GM21390 (cell line): Measurements from ENCODE around the gene MAP4K1.

ENCODE experiments used
- ATAC-seq: cut with Tn5 transposase; IDR thresholded peaks from one replicate; pipeline ENCODE4 v1.9.1; 2021; ENCODE audit not compliant: unreplicated experiment

MAP4K1 gene

DNA sequence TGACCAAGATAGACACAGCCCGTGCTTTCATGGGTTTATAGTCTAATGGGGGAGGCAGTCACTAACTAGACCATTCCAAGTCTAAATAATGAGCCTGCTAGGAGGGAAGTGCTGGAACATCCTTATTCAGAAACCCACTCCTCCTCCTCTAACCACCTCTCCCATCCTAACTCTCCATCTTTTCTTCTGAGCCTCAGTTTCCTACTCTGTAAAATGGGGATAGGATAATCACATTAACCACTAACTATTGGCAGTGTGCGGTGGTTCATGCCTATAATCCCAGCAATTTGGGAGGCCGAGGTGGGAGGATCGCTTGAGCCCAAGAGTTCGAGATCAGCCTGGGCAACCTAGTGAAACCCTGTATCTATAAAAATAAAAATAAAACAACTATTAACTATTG is 68.7 kb downstream of the MAP4K1 start:
- no peak for ATAC-seq

DNA sequence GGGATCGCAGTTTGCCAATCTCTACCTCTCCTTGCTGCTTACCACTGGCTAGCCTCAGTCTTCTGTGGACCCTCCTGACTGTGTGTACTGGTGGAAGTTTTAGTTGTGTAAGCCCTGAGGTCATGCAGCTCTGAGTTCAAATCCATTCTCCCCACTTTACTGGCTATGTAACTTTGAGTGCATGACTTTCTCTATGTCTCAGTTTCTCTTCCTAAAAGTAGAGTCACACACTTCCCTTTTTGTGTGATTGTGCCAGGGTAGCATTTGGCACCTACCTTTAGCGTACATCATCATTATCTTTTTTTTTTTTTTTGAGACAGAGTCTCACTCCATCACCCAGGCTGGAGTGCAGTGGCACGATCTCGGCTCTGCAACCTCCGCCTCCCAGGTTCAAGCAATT is 70.3 kb downstream of the MAP4K1 start:
- no peak for ATAC-seq

DNA sequence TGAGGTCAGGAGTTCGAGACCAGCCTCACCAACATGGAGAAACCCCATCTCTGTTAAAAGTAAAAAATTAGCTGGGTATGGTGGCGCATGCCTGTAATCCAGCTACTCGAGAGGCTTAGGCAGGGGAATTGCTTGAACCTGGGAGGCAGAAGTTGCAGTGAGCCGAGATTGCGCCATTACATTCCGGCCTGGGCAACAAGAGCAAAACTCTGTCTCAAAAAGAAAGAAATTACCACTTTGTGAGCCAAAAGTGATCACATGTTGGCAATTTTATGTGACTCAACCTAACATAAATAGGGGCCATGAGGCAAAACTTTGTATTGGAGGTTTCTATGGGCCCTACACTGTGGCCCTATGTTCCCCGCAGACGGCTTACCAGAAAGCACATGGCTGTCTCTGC is 72.2 kb downstream of the MAP4K1 start:
- ATAC-seq, result no peak

DNA sequence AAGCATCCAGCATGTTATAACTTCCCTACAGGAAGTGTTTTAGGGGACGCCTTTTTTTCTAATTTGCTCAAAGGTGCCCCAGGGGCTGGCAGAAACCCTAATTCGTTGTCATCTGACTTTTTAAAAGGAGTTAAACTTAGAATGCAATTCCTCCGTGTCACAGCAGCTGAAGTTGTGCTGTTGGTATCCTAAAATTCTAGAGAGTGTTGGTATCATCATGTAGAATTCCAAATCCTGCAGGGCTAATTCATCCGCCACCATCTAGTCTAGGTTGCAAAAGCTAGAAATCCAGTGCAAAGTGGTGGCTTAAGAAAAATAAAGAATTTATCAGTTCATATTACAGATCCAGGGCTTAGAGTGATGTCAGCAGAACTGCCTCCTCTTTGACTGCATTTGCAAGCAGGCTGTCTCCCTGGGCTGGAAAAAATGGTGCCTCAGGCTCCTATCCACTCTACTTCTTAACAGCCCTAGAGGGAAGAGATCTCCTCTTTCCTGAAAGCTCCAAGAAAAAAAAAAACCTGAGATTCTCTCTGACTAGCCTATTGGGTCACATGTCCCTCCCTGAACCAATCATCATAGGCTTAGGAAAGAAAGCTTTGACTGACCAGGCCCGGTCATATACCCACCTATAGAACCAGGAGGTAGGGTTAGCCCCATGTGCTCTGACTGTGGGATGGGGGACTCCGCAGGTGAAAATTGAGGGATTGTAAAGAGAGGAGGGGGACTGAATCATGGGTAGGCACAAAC is 73.0 kb downstream of the MAP4K1 start:
- no peak for ATAC-seq

DNA sequence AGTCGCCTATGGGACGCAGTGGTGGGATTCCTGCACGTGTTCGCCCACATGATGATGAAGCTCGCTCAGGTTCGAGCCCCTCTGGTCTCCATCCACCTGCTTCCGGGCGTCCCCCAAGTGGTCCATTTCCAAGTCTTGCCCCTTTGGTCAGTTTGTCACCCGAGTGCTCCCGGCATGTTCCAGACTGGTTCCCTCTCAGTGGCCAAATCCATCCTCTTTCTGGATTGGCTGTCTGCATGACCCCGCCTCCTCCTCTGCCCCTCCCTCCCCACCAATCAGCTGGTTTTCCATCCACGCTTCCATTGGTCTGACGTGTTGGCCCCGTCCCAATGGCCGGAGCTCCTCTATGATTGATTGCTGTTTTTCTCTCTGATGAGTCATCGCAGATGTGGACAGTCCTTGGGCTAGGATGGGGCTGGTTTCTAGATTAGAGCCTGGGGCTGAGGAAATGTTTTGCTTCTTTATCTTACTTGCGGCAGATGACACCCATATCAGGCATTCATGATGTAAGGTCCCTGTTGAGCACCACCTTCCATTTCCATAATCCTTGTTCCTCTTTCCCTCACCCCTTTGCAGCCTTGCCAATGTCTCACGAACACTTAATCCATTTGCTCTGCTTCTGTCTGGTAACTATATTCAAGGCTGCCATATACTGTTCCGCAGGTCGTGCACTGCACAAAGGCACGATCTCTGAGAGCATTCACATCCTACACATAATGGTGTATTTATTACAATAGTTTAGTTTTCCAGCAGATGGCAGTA is 73.8 kb downstream of the MAP4K1 start:
- ATAC-seq, result no peak

DNA sequence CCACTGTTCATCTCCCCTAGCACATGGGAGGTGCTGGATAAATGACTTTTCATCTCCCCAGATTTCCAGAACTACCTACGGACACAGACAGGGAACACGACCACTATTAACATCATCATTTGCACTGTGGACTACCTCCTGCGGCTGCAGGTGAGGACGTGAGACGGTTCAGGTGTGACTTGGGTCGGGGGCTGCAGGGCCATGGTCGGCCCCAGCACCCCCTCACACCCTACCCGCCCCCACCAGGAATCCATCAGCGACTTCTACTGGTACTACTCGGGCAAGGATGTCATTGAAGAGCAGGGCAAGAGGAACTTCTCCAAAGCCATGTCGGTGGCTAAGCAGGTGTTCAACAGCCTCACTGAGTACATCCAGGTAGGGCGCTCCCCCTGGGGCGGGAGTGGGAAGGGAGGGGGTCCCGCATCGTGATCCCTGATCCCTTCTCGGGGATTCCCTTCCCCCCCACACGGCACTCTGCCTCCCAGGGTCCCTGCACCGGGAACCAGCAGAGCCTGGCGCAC is 74.4 kb downstream of the MAP4K1 start:
- ATAC-seq, result no peak

DNA sequence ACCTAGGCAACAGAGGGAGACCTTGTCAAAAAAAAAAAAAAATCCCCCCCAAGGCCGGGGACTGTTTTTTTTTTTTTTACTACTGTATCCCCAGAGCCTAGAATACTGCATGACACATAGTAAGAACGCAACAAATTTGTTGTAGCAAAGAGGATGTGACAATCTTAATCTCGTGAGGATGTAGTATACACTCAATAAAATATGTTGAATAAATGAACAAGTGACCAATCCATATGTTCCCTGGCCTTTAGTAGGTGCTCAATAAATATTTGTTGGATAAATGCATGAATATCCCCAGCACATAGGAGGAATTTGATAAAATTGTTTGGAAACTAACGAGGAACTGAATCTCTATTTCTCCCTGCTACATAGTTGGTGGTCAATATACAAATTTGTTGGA is 75.7 kb downstream of the MAP4K1 start:
- ATAC-seq, result no peak

DNA sequence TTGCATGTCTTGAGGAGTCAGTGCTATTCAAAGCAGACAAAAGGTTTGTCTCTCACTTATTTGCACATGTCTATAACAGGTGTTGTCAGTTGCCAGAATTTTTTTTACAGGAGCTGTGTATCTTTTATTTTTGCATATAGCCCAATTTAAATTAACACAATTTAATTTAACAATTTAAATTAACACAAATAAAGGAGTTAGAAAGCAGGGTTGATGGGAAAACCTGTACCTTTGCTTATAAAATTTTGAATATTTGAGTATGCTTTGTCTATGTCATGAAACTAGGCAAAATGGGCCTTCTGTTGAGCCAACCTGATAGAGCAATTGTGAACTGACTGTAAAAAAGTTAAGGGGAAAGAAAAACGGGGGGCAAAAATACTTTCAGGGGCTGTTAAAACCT is 78.0 kb downstream of the MAP4K1 start:
- ATAC-seq, result no peak

DNA sequence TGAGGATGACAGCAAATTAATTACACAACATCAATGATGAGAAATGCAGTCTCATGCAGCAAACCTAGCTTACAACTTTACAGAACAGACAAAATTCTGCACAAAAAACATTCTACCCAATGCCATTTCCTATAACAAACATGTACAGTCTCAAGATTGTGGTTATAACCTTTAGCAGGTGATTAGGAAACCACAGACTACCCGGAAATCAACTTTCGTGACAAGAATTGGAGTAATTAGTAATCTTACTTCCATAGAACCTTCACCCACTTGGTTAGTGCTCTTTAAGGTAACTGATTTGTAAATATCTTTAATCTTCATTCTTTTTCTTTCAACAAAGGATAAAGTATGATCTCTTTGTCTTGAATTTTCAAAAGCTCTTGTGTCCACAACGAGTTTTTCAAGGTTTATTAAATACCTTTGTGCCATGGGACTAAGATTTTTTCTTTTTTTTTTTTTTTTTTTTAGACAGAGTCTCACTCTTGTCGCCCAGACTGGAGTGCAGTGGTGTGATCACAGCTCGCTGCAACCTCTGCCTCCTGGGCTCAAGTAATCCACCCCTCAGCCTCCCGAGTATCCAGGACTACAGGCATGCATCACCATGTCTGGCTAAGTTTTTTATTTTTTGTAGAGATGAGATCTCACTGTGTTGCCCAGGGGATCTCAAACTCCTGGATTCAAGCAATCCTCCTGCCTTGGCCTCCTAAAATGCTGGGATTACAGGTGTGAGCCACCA is 78.8 kb downstream of the MAP4K1 start:
- no peak for ATAC-seq

DNA sequence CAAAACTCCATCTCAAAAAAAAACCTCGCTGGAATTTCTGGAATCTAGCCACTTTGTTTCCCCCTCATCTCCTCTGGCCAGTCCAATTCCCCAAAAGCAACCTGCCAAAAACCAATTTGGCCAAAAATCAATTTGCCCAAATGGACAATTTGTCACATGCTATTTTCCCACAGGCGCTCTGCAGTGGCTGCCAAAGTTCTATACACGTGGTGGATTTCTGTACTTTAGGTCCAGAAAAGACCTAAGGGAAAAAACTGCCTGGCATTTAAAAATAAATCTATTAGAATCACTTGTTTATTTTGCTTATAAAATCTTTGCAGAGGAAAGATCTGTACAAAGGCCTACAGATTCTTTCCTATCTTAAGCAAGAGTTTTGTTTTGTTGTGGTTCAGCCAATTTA is 79.4 kb downstream of the MAP4K1 start:
- no peak for ATAC-seq
